ENCODE measurements around the gene SLC35A3. TPM values are rescaled to one million over a fixed set of nuclear protein-coding genes. Genes with fewer than 3 reads are reported as not detected.

Gene SLC35A3
- total RNA-seq, 1 donor = 24.6 TPM

- Histone ChIP-seq H2AFZ (ENCODE audit: low read length) (no peak overlapping the region), H3K4me2 (ENCODE audit: insufficient read depth, low read length) (no peak overlapping the region), H3K79me2 (ENCODE audit: insufficient read depth, low read length) (no peaks in the 10 kb centered on the region), H3K4me3 (ENCODE audit: insufficient read depth, low read length) (no peak overlapping the region), H3K27me3 (ENCODE audit: insufficient read depth, low read length) (no peaks in the 10 kb centered on the region), H3K36me3 (ENCODE audit: insufficient read depth, low read length) (no peaks in the 10 kb centered on the region), H3K4me1 (ENCODE audit: insufficient read depth, low read length) (no peaks in the 10 kb centered on the region), H3K27ac (ENCODE audit: low read depth, low read length) (no peak overlapping the region), H3K9me3 (ENCODE audit: low read depth, low read length) (no peaks in the 10 kb centered on the region), H4K20me1 (ENCODE audit: insufficient read depth, low read length) (no peaks in the 10 kb centered on the region)
- DNase-seq (ENCODE audit: insufficient read length, low spot score, missing footprints) = no peak
- TF ChIP-seq CTCF (IDR thresholded peaks at IDR 0.05; ENCODE audit: extremely low read depth, low read depth, low read length) = no peak
Measured at GRCh38 chr1:99950486-99950885, 19.3 kb upstream of the SLC35A3 start.

- Histone ChIP-seq H3K4me2 (ENCODE audit: insufficient read depth, low read length) (no peak overlapping the region), H3K4me1 (ENCODE audit: insufficient read depth, low read length) (no peaks in the 10 kb centered on the region), H4K20me1 (ENCODE audit: insufficient read depth, low read length) (no peaks in the 10 kb centered on the region), H3K27me3 (ENCODE audit: insufficient read depth, low read length) (no peaks in the 10 kb centered on the region), H3K36me3 (ENCODE audit: insufficient read depth, low read length) (no peaks in the 10 kb centered on the region), H3K27ac (ENCODE audit: low read depth, low read length) (no peak overlapping the region), H3K9me3 (ENCODE audit: low read depth, low read length) (no peaks in the 10 kb centered on the region), H3K4me3 (ENCODE audit: insufficient read depth, low read length) (no peak overlapping the region), H2AFZ (ENCODE audit: low read length) (no peak overlapping the region), H3K79me2 (ENCODE audit: insufficient read depth, low read length) (no peaks in the 10 kb centered on the region)
- no peak for TF ChIP-seq CTCF (IDR thresholded peaks at IDR 0.05; ENCODE audit: extremely low read depth, low read depth, low read length)
- DNase-seq (ENCODE audit: insufficient read length, low spot score, missing footprints) = no peak
Measured at GRCh38 chr1:99952522-99952921, 17.3 kb upstream of the SLC35A3 start.

GRCh38 chr1:99955375-99955774, 14.4 kb upstream of the SLC35A3 start:
- Histone ChIP-seq H3K79me2 (ENCODE audit: insufficient read depth, low read length) (no peaks in the 10 kb centered on the region), H3K4me1 (ENCODE audit: insufficient read depth, low read length) (no peaks in the 10 kb centered on the region), H4K20me1 (ENCODE audit: insufficient read depth, low read length) (no peaks in the 10 kb centered on the region), H3K27me3 (ENCODE audit: insufficient read depth, low read length) (no peaks in the 10 kb centered on the region), H3K4me2 (ENCODE audit: insufficient read depth, low read length) (no peak overlapping the region), H3K36me3 (ENCODE audit: insufficient read depth, low read length) (no peaks in the 10 kb centered on the region), H2AFZ (ENCODE audit: low read length) (no peak overlapping the region), H3K27ac (ENCODE audit: low read depth, low read length) (no peak overlapping the region), H3K9me3 (ENCODE audit: low read depth, low read length) (no peaks in the 10 kb centered on the region), H3K4me3 (ENCODE audit: insufficient read depth, low read length) (no peak overlapping the region)
- no peak for DNase-seq (ENCODE audit: insufficient read length, low spot score, missing footprints)
- no peak for TF ChIP-seq CTCF (IDR thresholded peaks at IDR 0.05; ENCODE audit: extremely low read depth, low read depth, low read length)

- Histone ChIP-seq H3K27ac (ENCODE audit: low read depth, low read length) (no peak overlapping the region), H2AFZ (ENCODE audit: low read length) (no peak overlapping the region)
Measured at GRCh38 chr1:99956755-99957154, 13.0 kb upstream of the SLC35A3 start.

More at GRCh38 chr1:99956755-99957154, 13.0 kb upstream of the SLC35A3 start:
- no peaks in the 10 kb centered on the region for H3K79me2 ChIP-seq (ENCODE audit: insufficient read depth, low read length)
- H3K36me3 ChIP-seq (ENCODE audit: insufficient read depth, low read length) = no peaks in the 10 kb centered on the region
- no peaks in the 10 kb centered on the region for H3K9me3 ChIP-seq (ENCODE audit: low read depth, low read length)
- DNase-seq (ENCODE audit: insufficient read length, low spot score, missing footprints) = peak; percentile 53
- no peaks in the 10 kb centered on the region for H4K20me1 ChIP-seq (ENCODE audit: insufficient read depth, low read length)
- H3K4me3 ChIP-seq (ENCODE audit: insufficient read depth, low read length) = no peak overlapping the region
- H3K4me2 ChIP-seq (ENCODE audit: insufficient read depth, low read length) = peak overlapping the region; percentile 35
- no peaks in the 10 kb centered on the region for H3K4me1 ChIP-seq (ENCODE audit: insufficient read depth, low read length)
- H3K27me3 ChIP-seq (ENCODE audit: insufficient read depth, low read length) = no peaks in the 10 kb centered on the region
- peak; percentile 28 for TF ChIP-seq CTCF (IDR thresholded peaks at IDR 0.05; ENCODE audit: extremely low read depth, low read depth, low read length)

Data from osteoblast (primary cell).